ENCODE measurements around the gene SLC43A3. TPM values are rescaled to one million over a fixed set of nuclear protein-coding genes. Genes with fewer than 3 reads are reported as not detected.

SLC43A3 gene
- total RNA-seq, 2 experiments from 2014 or later = 6.9 to 7.3 TPM

DNA sequence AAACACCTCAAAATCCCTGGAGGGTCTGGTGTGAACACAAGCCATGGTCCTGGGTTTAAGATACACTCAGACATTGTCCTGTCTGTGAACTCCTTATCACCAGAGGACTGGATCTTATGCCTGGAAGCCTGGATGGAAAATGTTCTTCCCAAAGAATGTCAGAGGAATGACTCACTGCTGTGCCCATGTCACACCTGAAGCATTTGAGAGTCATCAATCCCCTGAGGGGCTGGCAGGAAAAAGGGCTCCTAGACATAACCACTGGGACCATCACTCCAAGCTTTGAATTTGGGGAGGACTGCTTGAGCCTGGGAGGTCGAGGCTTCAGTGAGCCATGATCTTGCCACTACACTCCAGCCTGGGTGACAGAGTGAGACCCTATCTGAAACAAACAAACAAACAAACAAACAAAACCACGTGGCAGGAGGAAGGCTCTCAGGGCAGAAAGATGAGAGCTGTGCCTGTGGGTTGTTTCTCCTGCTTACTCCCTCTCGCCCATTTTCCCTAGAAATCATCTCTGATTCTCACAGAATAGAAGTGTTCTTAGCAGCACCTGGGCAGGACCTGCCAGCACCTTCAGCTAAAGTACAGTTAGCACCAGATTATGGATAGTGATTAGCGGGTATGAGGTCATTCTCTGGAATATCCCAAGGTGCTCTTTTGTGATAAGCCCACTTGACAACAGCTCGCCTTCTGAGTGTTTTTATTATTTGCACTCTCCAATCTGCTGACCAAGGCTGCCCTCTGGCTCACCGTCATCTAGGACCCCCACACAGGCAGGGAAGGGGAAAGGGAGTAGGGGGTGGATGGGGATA is 24.5 kb downstream of the SLC43A3 start:
- TF ChIP-seq, protein P1, sequence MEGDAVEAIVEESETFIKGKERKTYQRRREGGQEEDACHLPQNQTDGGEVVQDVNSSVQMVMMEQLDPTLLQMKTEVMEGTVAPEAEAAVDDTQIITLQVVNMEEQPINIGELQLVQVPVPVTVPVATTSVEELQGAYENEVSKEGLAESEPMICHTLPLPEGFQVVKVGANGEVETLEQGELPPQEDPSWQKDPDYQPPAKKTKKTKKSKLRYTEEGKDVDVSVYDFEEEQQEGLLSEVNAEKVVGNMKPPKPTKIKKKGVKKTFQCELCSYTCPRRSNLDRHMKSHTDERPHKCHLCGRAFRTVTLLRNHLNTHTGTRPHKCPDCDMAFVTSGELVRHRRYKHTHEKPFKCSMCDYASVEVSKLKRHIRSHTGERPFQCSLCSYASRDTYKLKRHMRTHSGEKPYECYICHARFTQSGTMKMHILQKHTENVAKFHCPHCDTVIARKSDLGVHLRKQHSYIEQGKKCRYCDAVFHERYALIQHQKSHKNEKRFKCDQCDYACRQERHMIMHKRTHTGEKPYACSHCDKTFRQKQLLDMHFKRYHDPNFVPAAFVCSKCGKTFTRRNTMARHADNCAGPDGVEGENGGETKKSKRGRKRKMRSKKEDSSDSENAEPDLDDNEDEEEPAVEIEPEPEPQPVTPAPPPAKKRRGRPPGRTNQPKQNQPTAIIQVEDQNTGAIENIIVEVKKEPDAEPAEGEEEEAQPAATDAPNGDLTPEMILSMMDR (IDR thresholded peaks at IDR 0.05) = no peak
- Mint-ChIP-seq H3K4me3 (no peak overlapping the region), H3K27me3 (no peaks in the 10 kb centered on the region), H3K9me3 (no peaks in the 10 kb centered on the region), H3K27ac (no peak overlapping the region), H3K36me3 (ENCODE audit: low read depth) (peaks cover 17% of the 10 kb centered on the region), H3K4me1 (ENCODE audit: low read depth) (no peaks in the 10 kb centered on the region)
- H3K9me3 ChIP-seq (ENCODE audit: control insufficient read depth in 1 of 2, insufficient read depth in 1 of 2, low read length in 2 of 2) = no peaks in the 10 kb centered on the region
- DNase-seq (no peak), ATAC-seq (ENCODE audit: poor library complexity) (no peak)
- ChIA-PET POLR2A (interaction anchor here (0.7 kb wide), 1 partner anchor 376 kb away, joined by 3 read pairs; no protein-coding TSS in a partner anchor), CTCF (interaction anchor here (0.6 kb wide), 1 partner anchor 56 kb away, joined by 3 read pairs; no protein-coding TSS in a partner anchor)
- peaks cover 4% of the 10 kb centered on the region for H3K4me1 ChIP-seq (ENCODE audit: insufficient read depth, low read length)
- H3K27ac ChIP-seq (ENCODE audit: low read depth in 1 of 2, low read length in 2 of 2) = no peak overlapping the region
- intact Hi-C loops (cut with DNase I, micrococcal nuclease) = no loop called here
- no peaks in the 10 kb centered on the region for H3K27me3 ChIP-seq (ENCODE audit: control insufficient read depth in 1 of 2, insufficient read depth in 2 of 2, low read length in 2 of 2)
- no peak overlapping the region for H3K4me3 ChIP-seq (ENCODE audit: low read length)
- H3K36me3 ChIP-seq (ENCODE audit: insufficient read depth, low read length) = peaks cover 10% of the 10 kb centered on the region

DNA sequence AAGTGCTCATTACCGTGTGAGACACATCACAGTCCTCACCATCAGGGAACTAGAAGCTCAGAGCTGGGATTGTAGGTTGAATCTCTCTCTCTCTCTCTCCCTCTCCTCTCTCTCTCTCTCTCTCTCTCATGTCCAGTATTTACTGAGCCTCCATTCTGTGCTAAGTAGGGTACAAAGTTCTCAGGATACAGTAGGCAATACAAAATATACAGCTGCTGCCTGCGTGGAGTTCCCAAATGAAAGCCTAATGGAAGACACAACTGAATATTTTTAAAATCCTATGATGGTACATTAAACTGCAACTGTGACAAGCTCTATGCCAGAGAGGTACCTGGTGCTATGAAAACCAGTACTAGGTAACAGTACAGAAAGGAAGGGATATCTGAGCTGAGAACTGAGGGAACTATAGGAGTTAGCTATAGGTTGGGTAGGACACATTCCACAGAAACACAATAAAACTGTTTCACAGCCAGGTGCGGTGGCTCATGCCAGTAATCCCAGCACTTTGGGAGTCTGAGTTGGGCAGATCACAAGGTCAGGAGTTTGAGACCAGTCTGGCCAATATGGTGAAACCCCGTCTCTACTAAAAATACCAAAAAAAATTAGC is 26.8 kb downstream of the SLC43A3 start:
- Mint-ChIP-seq H3K4me1 (ENCODE audit: low read depth) (no peaks in the 10 kb centered on the region), H3K27me3 (no peaks in the 10 kb centered on the region), H3K36me3 (ENCODE audit: low read depth) (no peaks in the 10 kb centered on the region), H3K27ac (no peak overlapping the region), H3K4me3 (no peak overlapping the region), H3K9me3 (no peaks in the 10 kb centered on the region)
- DNase-seq = no peak
- ATAC-seq (ENCODE audit: poor library complexity) = no peak
- ChIA-PET CTCF (interaction anchor here (0.6 kb wide), 1 partner anchor 819 kb away, joined by 4 read pairs; no protein-coding TSS in a partner anchor), POLR2A (no interaction called here)
- Histone ChIP-seq H3K36me3 (ENCODE audit: insufficient read depth, low read length) (no peaks in the 10 kb centered on the region), H3K4me3 (ENCODE audit: low read length) (no peak overlapping the region), H3K4me1 (ENCODE audit: insufficient read depth, low read length) (no peaks in the 10 kb centered on the region), H3K27ac (ENCODE audit: low read depth in 1 of 2, low read length in 2 of 2) (no peak overlapping the region), H3K9me3 (ENCODE audit: control insufficient read depth in 1 of 2, insufficient read depth in 1 of 2, low read length in 2 of 2) (no peaks in the 10 kb centered on the region), H3K27me3 (ENCODE audit: control insufficient read depth in 1 of 2, insufficient read depth in 2 of 2, low read length in 2 of 2) (no peaks in the 10 kb centered on the region)
- TF ChIP-seq, protein P1 (IDR thresholded peaks at IDR 0.05) = no peak
- intact Hi-C loops (cut with DNase I, micrococcal nuclease) = no loop called here

DNA sequence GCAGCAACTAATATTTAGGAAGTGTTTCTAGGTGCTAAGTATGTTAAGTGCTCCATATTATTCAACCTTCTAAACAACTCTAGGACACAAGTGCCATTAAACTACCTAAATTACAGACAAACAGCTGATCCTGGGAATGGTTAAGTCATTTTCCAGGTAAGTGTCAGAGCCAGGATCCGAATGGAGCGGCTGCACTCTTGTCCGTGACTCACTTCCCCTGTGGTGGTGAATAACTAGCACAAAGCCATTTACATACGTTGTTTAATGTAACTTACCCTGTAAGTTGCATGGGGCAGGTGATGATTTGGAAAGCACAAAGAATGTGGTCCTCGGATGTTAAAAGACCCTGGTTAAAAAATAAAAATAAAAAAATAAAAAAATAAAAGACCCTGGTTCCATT is 27.7 kb downstream of the SLC43A3 start:
- Mint-ChIP-seq H3K27me3 (no peaks in the 10 kb centered on the region), H3K9me3 (no peaks in the 10 kb centered on the region), H3K4me1 (ENCODE audit: low read depth) (no peaks in the 10 kb centered on the region), H3K4me3 (no peak overlapping the region), H3K27ac (no peak overlapping the region), H3K36me3 (ENCODE audit: low read depth) (no peaks in the 10 kb centered on the region)
- ChIA-PET POLR2A (no interaction called here), CTCF (interaction anchor here (0.6 kb wide), 1 partner anchor 356 kb away, joined by 3 read pairs; no protein-coding TSS in a partner anchor)
- Histone ChIP-seq H3K36me3 (ENCODE audit: insufficient read depth, low read length) (no peaks in the 10 kb centered on the region), H3K4me1 (ENCODE audit: insufficient read depth, low read length) (no peaks in the 10 kb centered on the region), H3K27ac (ENCODE audit: low read depth in 1 of 2, low read length in 2 of 2) (no peak overlapping the region), H3K4me3 (ENCODE audit: low read length) (no peak overlapping the region), H3K9me3 (ENCODE audit: control insufficient read depth in 1 of 2, insufficient read depth in 1 of 2, low read length in 2 of 2) (no peaks in the 10 kb centered on the region), H3K27me3 (ENCODE audit: control insufficient read depth in 1 of 2, insufficient read depth in 2 of 2, low read length in 2 of 2) (no peaks in the 10 kb centered on the region)
- DNase-seq = no peak
- intact Hi-C loops (cut with DNase I, micrococcal nuclease) = no loop called here
- no peak for ATAC-seq (ENCODE audit: poor library complexity)
- TF ChIP-seq, protein P1 (IDR thresholded peaks at IDR 0.05) = no peak

Measured in CD4-positive, alpha-beta T cell (primary cell).